C4-2B (cell line): ENCODE measurements around the gene FAM217A.
A peak's percentile ranks its signal among the peaks of the same experiment; 100 is the strongest.
"Not testable (repeated sequence)": the region's sequence is repeated elsewhere in the genome, so short reads cannot be mapped to it uniquely, and the experiment has no call there.

Experiments used
- H3K27ac ChIP-seq: fragments of 450-650 bp; 2 replicates; pipeline ENCODE4 v1.5.1; 2017
- CTCF ChIP-seq: fragments of 450-650 bp; conservative IDR thresholded peaks from 2 replicates; pipeline ENCODE4 v1.5.1; 2017; ENCODE audit warnings: mild to moderate bottlenecking
- ZFX ChIP-seq: fragments of 450-650 bp; IDR thresholded peaks from 2 replicates; pipeline ENCODE4 v1.6.1; 2017

The FAM217A gene

GRCh38 chr6:4113649-4114048 lies 34.7 kb upstream of the FAM217A start:
- no peak for TF ChIP-seq ZFX
- TF ChIP-seq CTCF, result no peak
- no peak overlapping the region for H3K27ac ChIP-seq

- no peak overlapping the region for H3K27ac ChIP-seq
- TF ChIP-seq ZFX (no peak), CTCF (no peak)
Observed at GRCh38 chr6:4112366-4112765, 33.4 kb upstream of the FAM217A start.

GRCh38 chr6:4109363-4109815 lies 30.5 kb upstream of the FAM217A start:
- H3K27ac ChIP-seq, result not testable (repeated sequence)

- TF ChIP-seq ZFX (no peak), CTCF (no peak)
- H3K27ac ChIP-seq, result peak overlapping the region; percentile 63; the same call in 1 of the 2 replicates
Observed at GRCh38 chr6:4108561-4109093, 29.7 kb upstream of the FAM217A start.

- no peak for TF ChIP-seq ZFX
- no peak for TF ChIP-seq CTCF
- H3K27ac ChIP-seq, result no peak overlapping the region
Observed at GRCh38 chr6:4107873-4108272, 28.9 kb upstream of the FAM217A start.

- no peak overlapping the region for H3K27ac ChIP-seq
- TF ChIP-seq ZFX, result no peak
- no peak for TF ChIP-seq CTCF
Observed at GRCh38 chr6:4105980-4106536, 27.1 kb upstream of the FAM217A start.

GRCh38 chr6:4103929-4104328 lies 25.0 kb upstream of the FAM217A start:
- TF ChIP-seq ZFX, result no peak
- TF ChIP-seq CTCF, result no peak
- peak overlapping the region; percentile 77 for H3K27ac ChIP-seq

GRCh38 chr6:4102687-4103244 lies 23.8 kb upstream of the FAM217A start:
- H3K27ac ChIP-seq, result peak overlapping the region; percentile 77
- TF ChIP-seq CTCF (no peak), ZFX (peak; percentile 58)
